Mesenchymal stem cell (in vitro differentiated cells and primary cell): ENCODE measurements around the gene JPT2.

Experiments
- DNase-seq: peaks from one replicate; pipeline ENCODE4 v3.0.0-alpha.2; 2013
- H2AFZ ChIP-seq: one replicate; pipeline ENCODE4 v1.6.1; 2013; ENCODE audit warnings: low read depth, mild to moderate bottlenecking, control low read depth, inconsistent platforms, low read length, moderate library complexity
- H2AK5ac ChIP-seq: 2 replicates; pipeline ENCODE4 v1.6.1; 2013; ENCODE audit warnings: low read length, moderate library complexity, mild to moderate bottlenecking, inconsistent platforms; ENCODE audit not compliant: severe bottlenecking
- H2BK120ac ChIP-seq: one replicate; pipeline ENCODE4 v1.6.1; 2013; ENCODE audit warnings: low read depth, mild to moderate bottlenecking, inconsistent platforms, low read length, moderate library complexity
- H2BK12ac ChIP-seq, 2 experiments: one replicate each; pipeline ENCODE4 v1.6.1; 2013; ENCODE audit warnings: inconsistent platforms in 2 of 2, low read length in 2 of 2, mild to moderate bottlenecking in 2 of 2, moderate library complexity in 2 of 2, control low read depth in 1 of 2
- H2BK15ac ChIP-seq: one replicate; pipeline ENCODE4 v1.6.1; 2013; ENCODE audit warnings: mild to moderate bottlenecking, low read depth, inconsistent platforms; ENCODE audit not compliant: poor library complexity, severe bottlenecking
- H2BK5ac ChIP-seq: 2 replicates; pipeline ENCODE4 v1.6.1; 2013; ENCODE audit warnings: low read depth, mild to moderate bottlenecking, low read length, control low read depth, inconsistent platforms; ENCODE audit not compliant: poor library complexity, severe bottlenecking
- H3K14ac ChIP-seq, 2 experiments: one replicate each; pipeline ENCODE4 v1.6.1; 2013; ENCODE audit warnings: inconsistent platforms in 2 of 2, low read length in 2 of 2, control low read depth in 1 of 2, mild to moderate bottlenecking in 1 of 2, moderate library complexity in 1 of 2
- H3K18ac ChIP-seq, 2 experiments: one replicate each; pipeline ENCODE4 v1.6.1; 2013; ENCODE audit warnings: inconsistent platforms in 2 of 2, low read length in 2 of 2, control low read depth in 1 of 2, low read depth in 1 of 2, mild to moderate bottlenecking in 1 of 2
- H3K23ac ChIP-seq, 2 experiments: one replicate each; pipeline ENCODE4 v1.6.1; 2013; ENCODE audit warnings: inconsistent platforms in 2 of 2, low read length in 2 of 2, mild to moderate bottlenecking in 2 of 2, moderate library complexity in 2 of 2, control low read depth in 1 of 2
- H3K27ac ChIP-seq: 2 replicates; pipeline ENCODE4 v1.5.1; 2013; ENCODE audit warnings: mild to moderate bottlenecking, moderate library complexity, low read length, control low read depth, inconsistent platforms; ENCODE audit not compliant: poor library complexity, severe bottlenecking
- H3K27me3 ChIP-seq, 2 experiments: 2 replicates each; pipeline versions ENCODE4 v1.6.1 to v1.7.0; 2013; ENCODE audit warnings: low read length in 2 of 2, mild to moderate bottlenecking in 2 of 2, moderate library complexity in 2 of 2, control low read depth in 1 of 2, inconsistent platforms in 1 of 2; ENCODE audit not compliant: control insufficient read depth in 1 of 2, insufficient read depth in 1 of 2
- H3K36me3 ChIP-seq, 2 experiments: 2 replicates each; pipeline versions ENCODE4 v1.6.1 to v1.7.0; 2013; ENCODE audit warnings: low read length in 2 of 2, control low read depth in 1 of 2, inconsistent platforms in 1 of 2, low read depth in 1 of 2, mild to moderate bottlenecking in 1 of 2; ENCODE audit not compliant: insufficient read depth in 2 of 2, control insufficient read depth in 1 of 2
- H3K4ac ChIP-seq, 2 experiments: one replicate each; pipeline ENCODE4 v1.6.1; 2013; ENCODE audit warnings: inconsistent platforms in 2 of 2, low read length in 2 of 2, mild to moderate bottlenecking in 2 of 2, moderate library complexity in 2 of 2, control low read depth in 1 of 2, low read depth in 1 of 2
- H3K4me1 ChIP-seq: 2 replicates; pipeline ENCODE4 v1.6.1; 2013; ENCODE audit warnings: low read depth, low read length, control low read depth; ENCODE audit not compliant: control insufficient read depth, insufficient read depth
- H3K4me2 ChIP-seq: 2 replicates; pipeline ENCODE4 v1.6.1; 2013; ENCODE audit warnings: low read length, mild to moderate bottlenecking, inconsistent platforms; ENCODE audit not compliant: poor library complexity, severe bottlenecking
- H3K4me3 ChIP-seq, 2 experiments: 2 replicates each; pipeline versions ENCODE4 v1.5.1 to v1.7.0; 2013; ENCODE audit warnings: low read length in 2 of 2, mild to moderate bottlenecking in 2 of 2, control low read depth in 1 of 2, low read depth in 1 of 2; ENCODE audit not compliant: insufficient read depth in 1 of 2
- H3K79me1 ChIP-seq: replicated peaks from 2 replicates; pipeline ENCODE4 v1.6.1; 2013; ENCODE audit warnings: mild to moderate bottlenecking, control low read depth, low read length, inconsistent platforms; ENCODE audit not compliant: poor library complexity, severe bottlenecking
- H3K9ac ChIP-seq: 2 replicates; pipeline ENCODE4 v1.7.0; 2013; ENCODE audit warnings: mild to moderate bottlenecking, low read length, moderate library complexity
- H3K9me3 ChIP-seq: 2 replicates; pipeline ENCODE4 v1.7.0; 2013; ENCODE audit warnings: mild to moderate bottlenecking, low read length; ENCODE audit not compliant: control insufficient read depth
- H4K8ac ChIP-seq: one replicate; pipeline ENCODE4 v1.6.1; 2013; ENCODE audit warnings: inconsistent platforms, mild to moderate bottlenecking, low read length, moderate library complexity
- H4K91ac ChIP-seq: one replicate; pipeline ENCODE4 v1.6.1; 2013; ENCODE audit warnings: mild to moderate bottlenecking, low read length, inconsistent platforms
- WGBS: methylation state at CpG from one replicate; pipeline ENCODE4 v1.1.7; 2013; ENCODE audit warnings: mixed read lengths; 5-methylcytosine and 5-hydroxymethylcytosine counted together

JPT2 gene

DNA sequence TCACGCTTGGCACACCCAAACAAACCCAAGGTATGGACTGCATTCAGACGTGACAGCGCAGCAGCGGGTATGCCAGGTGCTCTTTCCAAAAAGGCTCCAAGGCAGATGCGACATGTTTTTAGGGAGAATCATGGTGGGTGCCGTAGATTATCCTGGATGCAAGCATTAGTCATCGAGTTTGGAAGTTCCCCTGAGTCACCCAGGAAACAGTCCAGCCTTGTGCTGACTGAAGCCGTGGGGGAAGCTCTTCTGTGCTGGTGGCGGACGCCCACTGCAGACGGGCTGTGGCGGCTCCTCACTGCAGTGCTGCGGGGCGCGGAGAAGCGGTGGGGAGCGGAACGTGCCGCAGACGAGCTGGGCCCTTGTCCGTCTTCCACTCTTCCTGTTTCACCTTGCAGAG lies 13.9 kb downstream of the JPT2 start:
- Histone ChIP-seq H3K27ac (peak overlapping the region; percentile 94), H3K4ac (no peak overlapping the region), H3K9ac (no peak overlapping the region), H2BK120ac (no peak overlapping the region), H2AFZ (no peak overlapping the region), H2AK5ac (peak overlapping the region; percentile 92), H2BK15ac (no peak overlapping the region), H3K18ac (no peak overlapping the region), H2BK12ac (no peak overlapping the region), H3K79me1 (peaks cover 11% of the 10 kb centered on the region), H3K23ac (no peak overlapping the region), H3K4me3 (no peak overlapping the region), H3K4me1 (peaks cover 28% of the 10 kb centered on the region), H2BK5ac (peak overlapping the region; percentile 33), H3K36me3 (peaks cover 41 to 67% of the 10 kb centered on the region in 2 experiments), H4K91ac (peak overlapping the region; percentile 31), H3K9me3 (no peaks in the 10 kb centered on the region), H4K8ac (no peak overlapping the region), H3K27me3 (no peaks in the 10 kb centered on the region), H3K4me2 (peak overlapping the region; percentile 8), H3K14ac (no peak overlapping the region)
- 82% methylated on average over 21 of the region's 21 CpGs for WGBS
- peak; percentile 77 for DNase-seq

DNA sequence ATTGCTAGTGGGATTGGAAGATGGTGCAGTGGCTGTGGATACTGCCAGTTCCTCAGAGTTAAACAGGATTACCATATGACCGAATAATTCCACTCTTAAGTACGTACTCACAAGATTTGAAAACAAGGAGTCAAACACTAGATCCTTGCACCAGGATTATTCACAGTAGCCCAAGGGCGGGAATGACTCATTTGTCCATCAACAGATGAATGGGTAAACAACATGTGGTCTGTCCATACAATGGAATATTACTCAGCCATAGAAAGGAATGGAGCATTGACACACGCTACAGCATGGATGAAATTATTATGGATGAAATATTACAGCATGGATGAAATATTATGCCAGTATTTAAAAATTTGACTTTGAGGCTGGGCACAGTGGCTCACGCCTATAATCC lies 18.8 kb downstream of the JPT2 start:
- 95% methylated on average over 5 of the region's 5 CpGs for WGBS
- no peak overlapping the region for H3K14ac ChIP-seq
- peaks cover 40% of the 10 kb centered on the region for H3K79me1 ChIP-seq
- no peak overlapping the region for H2BK120ac ChIP-seq
- no peak overlapping the region for H3K4ac ChIP-seq
- H3K27ac ChIP-seq, result no peak overlapping the region
- peak; percentile 64 for DNase-seq
- no peak overlapping the region for H3K4me2 ChIP-seq
- no peak overlapping the region for H3K4me3 ChIP-seq
- no peak overlapping the region for H2AK5ac ChIP-seq
- H3K23ac ChIP-seq, result no peak overlapping the region
- peaks cover 63 to 79% of the 10 kb centered on the region in 2 experiments for H3K36me3 ChIP-seq
- peaks cover 6% of the 10 kb centered on the region for H3K4me1 ChIP-seq
- no peaks in the 10 kb centered on the region for H3K9me3 ChIP-seq
- no peak overlapping the region for H2BK15ac ChIP-seq
- no peak overlapping the region for H4K91ac ChIP-seq
- H4K8ac ChIP-seq, result no peak overlapping the region
- no peak overlapping the region for H2BK5ac ChIP-seq
- H3K27me3 ChIP-seq, result no peaks in the 10 kb centered on the region
- no peak overlapping the region for H2BK12ac ChIP-seq
- H3K9ac ChIP-seq, result no peak overlapping the region
- no peak overlapping the region for H2AFZ ChIP-seq
- no peak overlapping the region for H3K18ac ChIP-seq

DNA sequence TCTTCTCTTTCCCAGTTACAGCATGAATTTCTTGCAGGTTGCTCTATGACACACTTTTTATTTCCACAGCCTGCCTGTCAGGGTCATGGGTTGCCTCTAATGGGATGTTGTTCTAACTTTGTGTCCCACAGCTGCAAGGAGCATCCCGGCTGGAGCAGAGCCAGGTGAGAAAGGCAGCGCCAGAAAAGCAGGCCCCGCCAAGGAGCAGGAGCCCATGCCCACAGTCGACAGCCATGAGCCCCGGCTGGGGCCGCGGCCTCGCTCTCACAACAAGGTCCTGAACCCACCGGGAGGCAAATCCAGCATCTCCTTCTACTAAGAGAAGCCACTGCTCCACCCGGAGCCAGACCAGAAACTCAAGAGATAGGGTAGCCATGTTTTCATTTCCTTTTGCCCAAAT lies 20.6 kb downstream of the JPT2 start:
- Histone ChIP-seq H3K4me1 (no peaks in the 10 kb centered on the region), H2AFZ (no peak overlapping the region), H2BK5ac (no peak overlapping the region), H4K8ac (no peak overlapping the region), H3K14ac (no peak overlapping the region), H3K18ac (no peak overlapping the region), H2AK5ac (no peak overlapping the region), H3K4me3 (no peak overlapping the region), H3K36me3 (peaks cover 53 to 73% of the 10 kb centered on the region in 2 experiments), H3K4me2 (no peak overlapping the region), H3K4ac (no peak overlapping the region), H4K91ac (no peak overlapping the region), H3K79me1 (peaks cover 39% of the 10 kb centered on the region), H3K9me3 (no peaks in the 10 kb centered on the region), H3K9ac (no peak overlapping the region), H3K27ac (no peak overlapping the region), H2BK120ac (no peak overlapping the region), H2BK12ac (no peak overlapping the region), H3K27me3 (no peaks in the 10 kb centered on the region), H3K23ac (no peak overlapping the region), H2BK15ac (no peak overlapping the region)
- DNase-seq, result no peak
- 99% methylated on average over 10 of the region's 10 CpGs for WGBS

DNA sequence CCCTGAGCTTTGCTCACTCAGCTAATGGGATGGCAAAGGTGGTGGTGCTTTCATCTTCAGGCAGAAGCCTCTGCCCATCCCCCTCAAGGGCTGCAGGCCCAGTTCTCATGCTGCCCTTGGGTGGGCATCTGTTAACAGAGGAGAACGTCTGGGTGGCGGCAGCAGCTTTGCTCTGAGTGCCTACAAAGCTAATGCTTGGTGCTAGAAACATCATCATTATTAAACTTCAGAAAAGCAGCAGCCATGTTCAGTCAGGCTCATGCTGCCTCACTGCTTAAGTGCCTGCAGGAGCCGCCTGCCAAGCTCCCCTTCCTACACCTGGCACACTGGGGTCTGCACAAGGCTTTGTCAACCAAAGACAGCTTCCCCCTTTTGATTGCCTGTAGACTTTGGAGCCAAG lies 22.2 kb downstream of the JPT2 start:
- no peak overlapping the region for H2BK15ac ChIP-seq
- H3K23ac ChIP-seq, result no peak overlapping the region
- H3K79me1 ChIP-seq, result peaks cover 39% of the 10 kb centered on the region
- H3K27me3 ChIP-seq, result no peaks in the 10 kb centered on the region
- no peak overlapping the region for H2AFZ ChIP-seq
- peaks cover 52 to 63% of the 10 kb centered on the region in 2 experiments for H3K36me3 ChIP-seq
- no peak overlapping the region for H2AK5ac ChIP-seq
- 96% methylated on average over 3 of the region's 3 CpGs for WGBS
- no peaks in the 10 kb centered on the region for H3K4me1 ChIP-seq
- H3K18ac ChIP-seq, result no peak overlapping the region
- no peak overlapping the region for H2BK120ac ChIP-seq
- no peak overlapping the region for H3K9ac ChIP-seq
- H2BK12ac ChIP-seq, result no peak overlapping the region
- H3K4ac ChIP-seq, result no peak overlapping the region
- H3K4me3 ChIP-seq, result no peak overlapping the region
- H4K8ac ChIP-seq, result no peak overlapping the region
- H2BK5ac ChIP-seq, result no peak overlapping the region
- H3K9me3 ChIP-seq, result no peaks in the 10 kb centered on the region
- no peak overlapping the region for H3K4me2 ChIP-seq
- no peak overlapping the region for H3K14ac ChIP-seq
- H3K27ac ChIP-seq, result no peak overlapping the region
- DNase-seq, result no peak
- no peak overlapping the region for H4K91ac ChIP-seq
